ENCODE measurements around the gene LRRTM4. TPM values are rescaled to one million over a fixed set of nuclear protein-coding genes. Genes with fewer than 3 reads are reported as not detected.

Gene LRRTM4
- total RNA-seq, 4 donors from 2014 or later = not detected

DNA sequence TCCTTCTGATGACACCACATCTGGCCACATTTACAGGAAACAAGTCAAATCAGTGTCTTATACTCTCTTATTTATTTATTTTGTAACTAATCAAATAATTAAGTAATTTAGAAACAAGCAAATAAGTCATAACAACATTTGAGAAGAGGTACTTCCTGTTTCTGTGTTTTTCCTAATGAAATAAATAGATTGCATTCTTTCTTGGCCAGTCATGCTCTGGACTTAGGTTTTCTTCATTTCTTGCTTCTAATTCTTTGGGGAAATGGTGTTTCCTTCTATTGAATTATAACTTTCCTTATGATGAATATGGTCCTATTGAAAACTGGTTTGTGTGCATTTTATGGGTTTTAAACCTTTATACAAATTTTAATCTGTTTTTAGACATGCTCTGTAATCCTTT lies 546.4 kb downstream of the LRRTM4 start:
- Histone ChIP-seq H3K27me3 (no peaks in the 10 kb centered on the region), H3K9me3 (no peaks in the 10 kb centered on the region), H3K4me1 (no peaks in the 10 kb centered on the region), H3K4me3 (no peak overlapping the region), H3K27ac (no peak overlapping the region), H3K36me3 (no peaks in the 10 kb centered on the region)
- no peak for TF ChIP-seq POLR2A (IDR thresholded peaks at IDR 0.05)
- TF ChIP-seq, protein P1, sequence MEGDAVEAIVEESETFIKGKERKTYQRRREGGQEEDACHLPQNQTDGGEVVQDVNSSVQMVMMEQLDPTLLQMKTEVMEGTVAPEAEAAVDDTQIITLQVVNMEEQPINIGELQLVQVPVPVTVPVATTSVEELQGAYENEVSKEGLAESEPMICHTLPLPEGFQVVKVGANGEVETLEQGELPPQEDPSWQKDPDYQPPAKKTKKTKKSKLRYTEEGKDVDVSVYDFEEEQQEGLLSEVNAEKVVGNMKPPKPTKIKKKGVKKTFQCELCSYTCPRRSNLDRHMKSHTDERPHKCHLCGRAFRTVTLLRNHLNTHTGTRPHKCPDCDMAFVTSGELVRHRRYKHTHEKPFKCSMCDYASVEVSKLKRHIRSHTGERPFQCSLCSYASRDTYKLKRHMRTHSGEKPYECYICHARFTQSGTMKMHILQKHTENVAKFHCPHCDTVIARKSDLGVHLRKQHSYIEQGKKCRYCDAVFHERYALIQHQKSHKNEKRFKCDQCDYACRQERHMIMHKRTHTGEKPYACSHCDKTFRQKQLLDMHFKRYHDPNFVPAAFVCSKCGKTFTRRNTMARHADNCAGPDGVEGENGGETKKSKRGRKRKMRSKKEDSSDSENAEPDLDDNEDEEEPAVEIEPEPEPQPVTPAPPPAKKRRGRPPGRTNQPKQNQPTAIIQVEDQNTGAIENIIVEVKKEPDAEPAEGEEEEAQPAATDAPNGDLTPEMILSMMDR (IDR thresholded peaks at IDR 0.05) = no peak
- intact Hi-C loops (cut with DNase I) = no loop called here
- no peak for DNase-seq

DNA sequence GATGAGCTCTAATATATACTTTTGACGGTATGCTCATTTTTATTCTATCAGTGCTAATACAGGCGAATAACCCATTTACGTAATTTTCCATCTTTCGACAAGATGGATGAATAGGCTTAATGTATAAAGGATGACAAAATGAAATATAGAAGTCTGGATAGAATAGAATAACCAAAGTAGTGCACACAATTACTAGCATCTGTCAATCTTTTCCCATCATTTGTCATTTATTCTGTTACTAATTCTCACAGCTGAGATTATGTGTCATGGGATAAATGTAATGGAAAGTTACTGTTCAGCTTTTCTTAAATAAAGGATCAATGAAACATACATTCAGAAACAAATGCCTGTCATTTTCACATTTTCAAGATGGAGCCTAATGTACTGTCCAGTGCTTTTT lies 548.6 kb downstream of the LRRTM4 start:
- no peaks in the 10 kb centered on the region for H3K4me1 ChIP-seq
- 79 to 91% methylated on average over 4 of the region's 4 CpGs for WGBS, 2 donors
- TF ChIP-seq, protein P1 (IDR thresholded peaks at IDR 0.05) = no peak
- no peak for TF ChIP-seq POLR2A (IDR thresholded peaks at IDR 0.05)

DNA sequence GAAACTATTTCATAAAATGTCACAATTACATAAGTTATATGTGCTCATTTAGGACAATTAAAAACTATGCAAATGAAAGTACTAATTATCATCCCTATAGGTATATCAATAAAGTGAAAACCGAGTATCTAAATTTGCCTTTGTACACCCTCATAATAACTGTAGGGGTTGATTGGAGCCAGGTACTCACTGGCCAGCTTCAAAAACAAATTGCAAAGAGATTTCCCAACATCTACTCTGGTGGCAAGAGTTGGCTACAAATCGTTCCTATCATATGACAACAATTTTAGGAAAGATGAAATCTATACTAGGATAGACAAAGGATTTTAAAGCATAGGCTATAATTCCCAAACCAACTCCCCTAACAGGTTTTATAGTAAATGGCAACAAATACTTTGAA lies 556.4 kb downstream of the LRRTM4 start:
- TF ChIP-seq POLR2A (IDR thresholded peaks at IDR 0.05) = no peak
- TF ChIP-seq, protein P1 (IDR thresholded peaks at IDR 0.05) = no peak
- intact Hi-C loops (cut with DNase I) = no loop called here
- no peaks in the 10 kb centered on the region for H3K4me1 ChIP-seq
- DNase-seq = no peak
- H3K4me3 ChIP-seq = no peak overlapping the region
- WGBS, 2 donors = 54 to 57% methylated on average over 2 of the region's 2 CpGs
- no peaks in the 10 kb centered on the region for H3K36me3 ChIP-seq
- H3K9me3 ChIP-seq = no peaks in the 10 kb centered on the region
- H3K27me3 ChIP-seq = no peaks in the 10 kb centered on the region
- H3K27ac ChIP-seq = no peak overlapping the region

More for the DNA sequence above, 548.6 kb downstream of the LRRTM4 start:
- no peak for DNase-seq
- H3K36me3 ChIP-seq = no peaks in the 10 kb centered on the region
- H3K27me3 ChIP-seq = no peaks in the 10 kb centered on the region
- intact Hi-C loops (cut with DNase I) = no loop called here
- H3K9me3 ChIP-seq = no peaks in the 10 kb centered on the region
- H3K27ac ChIP-seq = no peak overlapping the region
- H3K4me3 ChIP-seq = no peak overlapping the region

DNA sequence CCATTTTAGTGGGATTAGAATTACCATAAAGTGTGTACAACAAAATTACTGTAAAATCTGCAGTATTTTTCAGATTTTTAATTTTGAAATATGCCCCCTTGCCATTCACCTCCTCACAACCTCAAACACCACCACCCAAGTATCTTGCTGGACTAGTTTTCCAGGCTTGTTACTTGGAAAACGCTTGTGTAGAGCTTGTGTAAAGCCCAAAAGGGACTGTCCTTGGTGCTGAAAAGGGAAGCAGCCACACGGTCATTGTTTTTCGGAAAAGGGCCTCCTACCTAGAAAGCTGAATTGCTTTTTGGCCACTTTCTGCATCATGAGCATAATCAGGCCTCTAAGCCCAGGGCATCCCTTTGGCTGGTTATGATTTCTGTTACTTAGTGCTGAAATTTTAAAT lies 563.4 kb downstream of the LRRTM4 start:
- intact Hi-C loops (cut with DNase I) = no loop called here
- Histone ChIP-seq H3K4me1 (no peaks in the 10 kb centered on the region), H3K4me3 (no peak overlapping the region), H3K9me3 (no peaks in the 10 kb centered on the region), H3K27ac (no peak overlapping the region), H3K27me3 (no peaks in the 10 kb centered on the region), H3K36me3 (no peaks in the 10 kb centered on the region)
- TF ChIP-seq POLR2A (IDR thresholded peaks at IDR 0.05) = no peak
- TF ChIP-seq, protein P1 (IDR thresholded peaks at IDR 0.05) = no peak
- 10 to 11% methylated on average over 3 of the region's 3 CpGs for WGBS, 2 donors
- no peak for DNase-seq

DNA sequence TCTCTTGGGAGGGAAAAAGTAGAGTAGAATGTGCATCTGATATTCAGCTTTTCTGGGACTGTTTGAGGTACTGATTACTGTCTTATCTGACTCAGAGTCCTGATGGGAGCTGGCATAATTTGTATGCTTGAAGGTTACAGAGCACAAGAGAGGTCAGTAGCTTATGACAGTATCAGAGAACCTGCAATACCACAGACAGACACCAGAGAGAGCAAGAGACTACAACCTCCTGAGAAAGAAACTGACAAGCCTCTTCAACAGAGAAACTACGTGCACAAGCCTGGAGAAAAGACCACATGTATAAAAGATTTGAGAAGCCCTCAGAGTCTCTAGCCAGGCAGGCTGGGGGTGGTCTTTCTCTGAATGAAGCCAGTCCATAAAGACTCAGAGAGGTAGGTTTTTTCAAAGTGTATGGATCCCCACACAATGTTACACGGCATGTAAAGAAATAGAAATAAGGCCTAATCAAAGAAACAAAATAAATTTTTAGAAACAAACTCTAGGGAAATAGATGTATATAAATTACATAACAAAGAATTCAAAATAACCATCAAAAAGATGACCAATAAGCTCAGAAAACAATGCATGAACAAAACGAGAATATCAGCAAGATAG lies 568.3 kb downstream of the LRRTM4 start:
- H3K4me1 ChIP-seq = no peaks in the 10 kb centered on the region
- TF ChIP-seq, protein P1 (IDR thresholded peaks at IDR 0.05) = peak in 5 of 6 experiments; percentile 58 to 83 (median 65)
- no peak for TF ChIP-seq POLR2A (IDR thresholded peaks at IDR 0.05)
- no peak for DNase-seq
- H3K27ac ChIP-seq = no peak overlapping the region
- no peak overlapping the region for H3K4me3 ChIP-seq
- intact Hi-C loops (cut with DNase I) = no loop called here
- H3K27me3 ChIP-seq = no peaks in the 10 kb centered on the region
- 46 to 56% methylated on average over 3 of the region's 3 CpGs for WGBS, 2 donors
- H3K36me3 ChIP-seq = no peaks in the 10 kb centered on the region
- no peaks in the 10 kb centered on the region for H3K9me3 ChIP-seq

Data from esophagus squamous epithelium (tissue), 5 donors.